Measurements from ENCODE around the gene STAT4.
A peak's percentile ranks its signal among the peaks of the same experiment; 100 is the strongest.

Gene STAT4

DNA sequence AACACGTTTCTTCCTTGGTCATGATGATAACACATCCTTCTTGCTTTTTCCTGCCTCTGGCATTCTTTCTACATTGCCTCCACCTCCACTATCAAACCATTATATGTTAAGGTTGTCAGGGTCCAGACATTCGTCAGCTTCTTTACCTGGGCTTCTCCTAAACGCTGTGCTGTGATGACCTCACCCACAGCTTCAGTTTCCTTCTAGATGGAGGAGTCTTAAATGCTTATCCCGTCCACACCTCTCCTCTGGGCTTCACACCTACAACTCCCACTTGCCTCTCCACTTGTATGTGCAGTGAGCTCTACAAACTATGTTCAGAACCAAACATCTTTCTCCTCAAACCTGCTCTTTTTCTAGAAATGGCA lies 136.2 kb downstream of the STAT4 start:
- DNase-seq (ENCODE audit: low read depth) = no peak

DNA sequence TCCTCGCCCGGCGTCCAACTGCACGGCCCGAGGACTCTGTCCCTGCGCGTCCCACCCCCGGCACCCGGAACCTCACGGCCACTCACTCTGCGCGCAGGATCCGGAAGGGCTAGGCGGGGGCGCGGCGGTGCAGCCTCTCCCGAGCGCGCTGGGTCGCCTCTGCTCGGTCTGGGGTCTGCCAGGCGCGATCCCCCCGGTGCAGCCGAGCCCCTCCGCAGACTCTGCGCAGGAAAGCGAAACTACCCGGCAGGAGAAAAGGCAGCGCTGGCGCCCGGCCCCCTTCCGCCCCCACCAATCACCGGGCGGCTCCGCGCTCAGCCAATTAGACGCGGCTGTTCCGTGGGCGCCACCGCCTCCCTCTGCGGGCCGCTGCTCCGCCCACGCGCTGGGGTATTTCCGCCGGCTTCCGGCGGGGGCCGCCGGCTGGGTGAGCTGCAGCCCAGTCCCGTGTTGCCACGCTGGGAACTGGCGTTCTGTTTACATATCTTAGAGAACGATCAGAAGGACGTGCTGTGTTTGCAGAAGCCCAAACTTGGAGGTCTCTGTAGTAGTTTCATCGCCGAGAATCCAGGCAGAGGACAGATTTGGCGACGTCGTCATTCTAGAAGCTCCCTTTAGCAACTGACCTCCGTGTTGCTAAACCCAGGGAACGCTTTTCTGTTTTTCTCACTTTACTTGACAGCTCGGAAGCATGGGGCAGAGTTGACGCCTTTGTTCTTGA lies 136.7 kb downstream of the STAT4 start, which contains the start of gene STAT1:
TSS of gene STAT1 (minus strand) at position 240 of the 721 bp plus-strand sequence. CDS start 4,168 bp downstream, outside the sequence.
- peak; percentile 93 for DNase-seq (ENCODE audit: low read depth)

DNA sequence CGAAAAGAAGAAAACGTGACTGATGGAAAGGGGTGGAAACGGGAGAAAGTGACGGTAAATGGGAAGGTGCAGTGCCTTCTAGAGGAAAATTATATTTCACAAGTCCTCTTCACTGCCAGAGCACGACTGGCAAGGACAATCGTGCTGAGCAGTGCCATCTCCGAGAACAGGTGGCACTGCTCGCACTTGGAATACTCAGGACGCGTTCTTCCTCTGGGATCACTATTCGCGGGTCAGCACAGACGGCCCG lies 137.2 kb downstream of the STAT4 start:
- no peak for DNase-seq (ENCODE audit: low read depth)

DNA sequence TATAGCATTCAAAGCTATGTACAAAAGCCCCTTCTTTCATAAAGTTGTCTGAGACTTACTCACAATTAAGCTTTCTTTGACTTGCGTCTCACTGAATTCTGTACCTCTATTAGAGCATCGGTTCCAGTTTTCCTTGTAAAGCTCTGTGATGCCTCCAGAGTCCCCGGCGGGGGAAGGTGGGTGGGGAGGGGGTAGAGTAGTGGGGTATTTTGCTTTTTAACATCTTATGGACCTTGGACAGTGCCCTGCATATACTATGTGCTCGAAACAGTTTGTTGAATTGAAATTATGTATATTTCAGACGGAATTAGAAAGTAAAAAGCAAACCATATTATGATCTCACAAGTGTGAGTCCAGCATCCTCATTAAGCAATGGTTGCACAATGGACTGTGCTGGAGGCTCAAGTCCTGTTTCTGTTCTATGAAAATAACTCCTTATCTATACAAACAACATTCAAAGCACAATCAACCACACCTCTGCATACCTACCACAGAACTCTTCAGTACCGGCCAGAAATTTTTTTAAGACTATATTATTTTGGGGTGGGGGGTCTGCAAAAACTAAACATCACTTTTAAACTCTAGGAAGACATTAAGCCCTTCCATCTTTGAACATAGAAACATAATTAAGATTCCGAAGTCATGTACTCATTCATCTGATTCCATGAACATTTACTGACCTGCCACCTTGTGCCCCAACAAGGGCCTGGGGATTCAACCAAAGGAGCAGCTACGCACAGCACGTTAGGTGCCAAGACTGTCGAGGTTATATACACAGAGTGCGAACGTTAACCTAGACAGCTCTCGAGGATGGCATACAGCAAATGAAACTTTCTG lies 137.7 kb downstream of the STAT4 start:
- DNase-seq (ENCODE audit: low read depth) = peak; percentile 72

DNA sequence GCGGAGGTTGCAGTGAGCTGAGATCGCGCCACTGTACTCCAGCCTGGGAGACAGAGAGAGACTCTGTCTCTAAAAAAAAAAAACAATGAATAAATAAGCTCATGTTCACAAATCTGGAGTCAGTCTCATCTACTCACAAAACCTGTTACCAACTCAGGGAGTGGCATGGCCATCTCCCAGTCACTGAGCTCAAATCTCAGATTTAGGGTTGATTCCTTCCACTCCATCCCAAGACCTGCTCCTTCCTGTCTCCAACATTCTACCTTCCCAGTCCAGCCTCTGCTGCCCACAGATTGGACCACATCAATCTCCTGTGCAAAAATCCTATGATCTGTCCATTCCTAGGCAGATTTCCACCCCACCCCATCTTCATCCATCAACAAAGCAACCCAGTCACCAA lies 138.4 kb downstream of the STAT4 start:
- no peak for DNase-seq (ENCODE audit: low read depth)

DNA sequence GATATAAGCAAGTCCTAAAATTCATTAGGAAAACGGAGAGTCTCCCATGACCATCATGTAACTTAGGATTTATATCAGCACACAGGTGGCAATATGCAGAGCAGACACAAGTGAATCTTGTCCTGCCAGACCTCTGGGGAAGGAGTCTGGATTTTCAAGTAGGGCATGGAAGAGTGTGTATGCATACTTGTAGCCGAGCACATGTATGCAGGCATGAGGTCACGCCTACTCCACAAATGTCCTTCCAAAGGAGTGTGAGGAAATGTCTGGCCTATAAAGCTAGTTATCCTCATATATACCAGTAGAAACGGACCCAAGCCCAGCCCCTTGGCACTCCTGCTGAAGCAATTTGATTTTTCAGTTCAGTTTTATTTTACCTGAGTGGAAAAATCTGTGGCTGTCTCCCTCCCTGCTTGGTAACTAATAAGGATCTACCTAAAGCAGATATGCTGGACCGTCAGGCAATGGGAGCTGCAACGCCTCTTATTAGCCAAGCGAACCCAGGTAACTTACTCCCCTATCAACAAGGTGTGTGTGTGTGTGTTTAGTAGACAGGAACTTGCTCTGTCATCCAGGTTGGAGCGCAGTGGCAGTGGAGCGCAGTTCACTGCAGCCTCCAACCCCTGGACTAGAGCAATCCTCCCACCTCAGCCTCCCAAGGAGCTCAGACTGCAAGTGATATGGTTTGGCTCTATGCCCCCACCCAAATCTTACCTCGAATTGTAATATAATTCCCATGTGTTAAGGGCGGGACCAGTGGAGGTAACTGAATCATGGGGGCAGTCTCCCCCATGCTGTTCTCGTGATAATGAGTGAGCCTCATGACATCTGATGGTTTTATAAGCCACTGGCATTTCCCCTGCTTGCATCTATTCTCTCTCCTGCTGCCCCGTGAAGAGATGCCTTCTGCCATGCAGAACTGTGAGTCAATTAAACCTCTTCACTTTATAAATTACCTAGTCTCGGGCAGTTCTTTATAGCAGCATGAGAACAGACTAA lies 139.6 kb downstream of the STAT4 start:
- DNase-seq (ENCODE audit: low read depth) = no peak

DNA sequence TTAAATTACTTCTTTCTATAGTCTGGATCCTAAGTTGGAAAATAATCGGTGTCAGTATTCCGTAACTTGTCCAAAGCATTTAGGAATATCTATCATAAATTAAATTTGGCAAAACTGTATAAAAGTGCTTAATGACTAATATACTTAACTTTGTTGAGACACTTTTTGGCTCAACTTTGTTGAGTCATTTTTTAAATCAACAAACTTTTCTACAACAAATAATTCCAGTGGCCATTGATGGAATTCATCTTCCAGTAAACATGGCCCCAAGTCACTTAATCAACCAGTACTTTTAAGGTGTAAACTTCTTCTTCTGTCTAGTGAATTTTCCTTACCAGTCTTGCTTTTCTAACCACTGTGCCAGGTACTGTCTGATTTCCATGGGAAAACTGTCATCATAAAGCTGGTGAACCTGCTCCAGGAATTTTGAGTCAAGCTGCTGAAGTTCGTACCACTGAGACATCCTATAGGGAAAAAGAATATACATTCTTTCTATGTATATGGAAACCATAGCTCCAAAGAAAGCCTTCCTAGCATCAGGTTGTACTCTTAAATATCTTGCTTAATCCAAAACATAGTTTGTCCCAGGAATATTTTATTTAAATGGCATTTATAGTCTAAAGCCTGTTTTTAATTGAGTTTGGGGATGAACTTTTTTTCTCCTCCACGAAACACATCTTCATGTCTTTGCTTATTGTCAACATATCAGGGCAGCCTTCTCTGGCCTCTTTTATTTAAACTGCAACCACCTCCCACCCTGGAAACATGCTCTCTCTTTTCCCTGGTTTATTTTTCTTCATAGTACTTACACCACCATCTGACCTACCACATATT lies 141.0 kb downstream of the STAT4 start:
- peak; percentile 53 for DNase-seq (ENCODE audit: low read depth)

DNA sequence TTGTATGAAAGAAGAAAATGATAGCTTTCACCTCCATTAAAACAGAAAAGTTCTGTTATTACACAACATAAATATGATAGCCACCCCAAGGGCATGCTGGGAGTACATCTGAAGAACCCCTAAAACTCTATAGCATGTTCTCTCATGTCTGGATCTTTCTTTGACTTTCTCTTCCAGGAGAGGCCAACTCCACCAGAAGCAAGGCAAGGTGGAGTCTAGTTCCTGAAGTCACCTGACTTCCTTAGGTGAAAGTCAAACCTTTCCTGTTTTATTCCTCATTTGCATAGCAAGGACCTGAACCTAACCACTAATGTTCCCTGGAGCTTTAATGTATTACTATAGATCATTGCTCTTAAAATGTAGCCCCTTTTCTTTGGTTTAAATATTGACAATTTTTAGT lies 142.5 kb downstream of the STAT4 start:
- no peak for DNase-seq (ENCODE audit: low read depth)

DNA sequence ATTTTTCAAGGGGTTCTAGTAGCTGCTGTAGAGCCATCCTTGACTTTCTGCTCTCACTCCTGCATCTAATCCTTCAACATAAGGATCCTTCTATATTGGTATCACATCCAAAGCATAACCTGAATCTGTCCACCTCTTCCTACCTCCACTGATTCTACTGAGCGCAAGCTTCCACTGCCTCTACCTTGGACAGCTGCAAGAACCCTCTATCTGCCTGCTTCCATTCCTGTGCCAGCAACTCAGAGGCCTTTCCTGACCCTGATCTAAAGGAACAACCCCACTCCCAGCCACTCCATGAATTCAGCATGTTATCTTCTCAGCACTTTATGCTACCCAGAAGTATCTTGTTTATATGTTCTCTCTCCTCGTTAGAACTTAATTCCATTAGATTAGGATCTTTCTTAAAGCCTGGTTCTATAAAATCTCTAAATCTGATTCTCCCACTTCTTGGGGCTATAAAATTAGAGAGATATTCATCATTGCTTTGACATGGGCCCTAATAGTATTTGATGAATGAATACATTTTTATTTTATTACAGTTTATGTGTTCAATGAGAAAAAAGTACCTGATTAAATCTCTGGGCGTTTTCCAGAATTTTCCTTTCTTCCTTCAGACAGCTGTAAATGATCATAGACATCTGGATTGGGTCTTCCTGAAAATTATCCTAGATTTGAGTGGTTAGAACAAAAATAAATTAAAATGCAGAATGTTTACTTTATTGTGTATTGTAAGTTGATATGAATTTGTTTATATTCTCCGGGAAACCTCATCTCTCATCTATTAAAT lies 143.6 kb downstream of the STAT4 start:
- no peak for DNase-seq (ENCODE audit: low read depth)

DNA sequence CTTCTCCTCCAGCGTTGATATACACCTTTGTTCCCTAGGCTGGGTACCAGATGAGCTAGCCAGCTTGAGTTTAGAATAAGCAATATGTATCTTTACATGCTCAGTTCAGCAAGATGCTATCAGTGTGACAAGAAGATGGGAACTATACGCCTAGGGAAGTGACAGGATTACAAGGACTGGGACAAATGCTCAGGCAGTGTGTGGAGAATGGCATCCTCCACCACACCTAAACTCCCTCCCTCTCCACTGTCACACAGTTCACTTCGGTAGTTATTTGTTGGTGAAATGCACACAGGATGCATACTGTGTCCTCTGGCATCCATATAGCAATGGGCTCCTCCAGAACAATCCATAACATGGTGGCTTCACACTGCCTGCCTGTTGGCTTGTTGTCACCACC lies 144.5 kb downstream of the STAT4 start:
- no peak for DNase-seq (ENCODE audit: low read depth)

DNA sequence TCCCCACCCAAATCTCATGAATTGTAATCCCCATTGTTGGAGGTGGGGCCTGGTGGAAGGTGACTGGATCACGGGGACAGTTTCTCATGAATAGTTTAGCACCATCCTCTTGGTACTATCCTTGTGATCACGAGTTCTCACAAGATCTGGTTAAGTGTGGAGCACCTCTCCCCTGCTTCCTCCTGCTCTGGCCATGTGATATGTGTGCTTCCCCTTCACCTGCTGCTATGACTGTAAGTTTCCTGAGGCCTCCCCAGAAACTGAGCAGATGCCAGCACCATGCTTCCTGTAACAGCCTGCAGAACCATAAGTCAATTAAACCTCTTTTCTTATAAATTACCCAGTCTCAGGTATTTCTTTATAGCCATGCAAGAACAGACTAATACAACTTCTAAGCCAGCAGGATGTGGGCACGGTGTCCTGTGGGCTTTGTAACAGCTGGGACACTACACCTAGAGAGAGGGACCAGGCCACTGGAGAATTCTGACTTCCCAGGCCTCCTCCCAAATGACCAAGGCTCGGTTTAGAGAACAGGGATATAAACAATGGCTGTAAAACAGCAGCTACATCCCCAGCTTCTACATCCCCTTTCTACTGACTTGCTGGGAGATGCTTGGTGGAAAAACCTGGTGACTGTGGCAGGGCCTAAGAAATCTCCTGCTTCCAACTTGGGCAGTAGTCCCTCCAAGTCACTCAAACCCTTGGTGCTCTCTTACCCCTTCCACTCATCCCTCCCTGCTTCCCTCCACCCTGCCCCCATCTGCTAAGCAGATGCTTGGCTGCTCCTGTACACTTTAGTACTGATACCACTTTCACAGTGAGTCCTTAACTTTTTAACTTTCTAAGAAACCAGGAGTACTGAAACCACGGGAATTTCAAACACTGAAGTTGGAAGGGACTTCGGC lies 147.1 kb downstream of the STAT4 start:
- DNase-seq (ENCODE audit: low read depth) = no peak

DNA sequence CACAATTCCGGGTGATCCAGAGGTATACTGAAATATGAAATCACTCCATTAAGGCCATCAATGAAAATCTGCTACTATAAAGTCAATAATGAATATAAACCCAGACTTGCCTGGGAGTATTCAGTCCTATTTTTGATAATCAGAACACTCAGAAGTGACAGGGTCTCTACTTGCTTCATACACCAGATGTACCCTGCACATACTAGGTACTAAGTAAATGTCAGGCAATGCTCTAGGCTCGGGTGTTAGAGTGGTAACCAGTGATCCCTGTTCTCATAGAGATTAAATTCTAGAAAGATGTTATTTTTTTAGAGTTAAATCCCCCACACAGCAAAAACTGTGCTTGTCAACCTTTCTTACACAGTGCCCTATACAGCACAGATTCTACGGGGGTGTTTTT lies 149.2 kb downstream of the STAT4 start:
- no peak for DNase-seq (ENCODE audit: low read depth)

DNA sequence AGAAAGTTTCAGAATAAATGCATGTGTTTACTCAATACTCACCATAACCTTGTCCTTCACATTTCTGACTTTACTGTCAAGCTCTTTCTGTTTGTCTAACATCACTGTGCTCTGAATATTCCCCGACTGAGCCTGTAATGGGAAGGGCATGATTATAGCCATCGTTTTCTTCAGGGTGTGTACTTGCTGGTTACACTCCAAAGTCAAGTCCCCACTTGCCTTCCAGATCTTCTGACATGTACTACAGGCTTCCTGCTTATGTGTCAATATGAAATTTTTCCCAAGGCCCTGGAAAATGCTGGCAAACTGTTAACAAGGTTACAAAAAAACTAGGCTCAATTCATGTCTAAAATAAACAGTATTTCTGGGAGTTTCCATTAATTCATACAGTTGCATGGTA lies 149.8 kb downstream of the STAT4 start:
- no peak for DNase-seq (ENCODE audit: low read depth)

DNA sequence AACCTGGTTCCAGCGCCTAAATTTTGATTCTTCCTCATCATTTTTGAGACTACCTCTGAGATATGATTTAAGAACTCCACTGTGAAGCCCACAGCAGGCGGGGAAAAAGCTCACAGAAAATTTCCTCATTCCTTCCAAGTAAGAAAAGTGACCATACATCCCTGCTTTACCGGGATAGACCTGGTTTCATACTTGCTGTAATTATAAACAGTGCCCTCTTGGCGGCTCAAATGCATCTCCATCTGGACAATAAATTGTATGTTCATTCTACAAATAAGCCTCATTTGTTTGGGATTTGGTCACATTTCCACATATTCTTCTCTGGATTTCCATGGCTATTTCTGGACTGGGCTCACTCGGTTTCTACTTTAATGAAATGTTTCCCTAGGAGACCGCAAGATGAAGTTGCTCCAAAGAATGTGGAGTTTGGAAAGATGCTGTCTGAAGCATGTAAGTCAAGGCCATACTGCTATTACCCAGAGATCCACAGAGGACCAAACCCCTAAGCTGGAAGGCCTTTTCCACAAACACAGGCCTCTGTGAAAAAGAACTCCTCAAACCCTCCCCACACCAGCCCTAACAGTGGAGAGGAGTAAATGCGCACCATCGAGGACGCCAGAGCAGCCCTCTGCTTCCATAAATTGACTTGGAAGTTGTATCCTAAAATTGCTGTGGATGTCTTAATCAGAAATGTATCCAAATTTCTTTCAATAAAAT lies 150.7 kb downstream of the STAT4 start:
- DNase-seq (ENCODE audit: low read depth) = no peak

DNA sequence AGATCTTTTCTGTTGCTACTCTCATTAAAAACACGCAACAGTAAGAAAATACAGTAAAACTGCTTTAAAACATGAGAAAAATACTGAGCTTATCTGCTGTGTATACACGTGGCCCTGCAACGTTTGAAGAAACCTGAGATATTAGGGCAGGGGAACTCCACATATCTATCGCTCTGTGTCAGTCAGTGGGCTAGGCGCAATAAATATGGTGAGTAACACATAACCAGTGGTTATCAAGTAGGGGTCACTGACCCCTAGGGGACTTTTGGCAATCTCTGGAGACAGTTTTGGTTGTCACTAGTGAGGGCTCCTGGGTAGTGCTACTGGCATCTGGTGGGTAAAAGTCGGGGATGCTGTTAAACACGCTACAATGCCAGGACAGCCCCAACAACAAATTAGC lies 151.7 kb downstream of the STAT4 start:
- no peak for DNase-seq (ENCODE audit: low read depth)

DNA sequence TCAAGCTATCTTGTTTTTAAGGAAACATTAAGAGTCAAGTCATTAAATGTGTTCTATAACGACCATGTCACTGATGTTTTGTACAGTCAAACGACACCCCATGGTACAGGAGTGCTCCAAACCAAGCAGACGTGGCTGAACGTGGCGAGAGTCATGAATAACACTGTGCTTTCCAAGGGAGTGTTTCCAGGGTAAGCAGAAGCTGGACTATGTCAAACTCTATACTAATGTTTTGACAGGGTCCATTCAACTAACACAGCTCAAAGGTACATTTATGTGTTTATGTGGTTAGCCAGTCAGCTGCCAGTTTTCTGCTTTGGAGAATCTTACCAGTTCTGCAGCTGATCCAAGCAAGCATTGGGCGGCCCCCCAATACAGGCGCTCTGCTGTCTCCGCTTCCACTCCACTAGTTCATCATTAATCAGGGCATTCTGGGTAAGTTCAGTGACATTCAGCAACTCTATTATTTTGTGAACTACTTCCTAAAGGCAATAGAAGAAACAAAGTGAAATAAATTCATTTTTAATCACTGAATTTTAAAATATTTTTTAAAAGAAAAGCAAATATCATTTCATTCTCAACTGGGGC lies 153.2 kb downstream of the STAT4 start:
- no peak for DNase-seq (ENCODE audit: low read depth)

DNA sequence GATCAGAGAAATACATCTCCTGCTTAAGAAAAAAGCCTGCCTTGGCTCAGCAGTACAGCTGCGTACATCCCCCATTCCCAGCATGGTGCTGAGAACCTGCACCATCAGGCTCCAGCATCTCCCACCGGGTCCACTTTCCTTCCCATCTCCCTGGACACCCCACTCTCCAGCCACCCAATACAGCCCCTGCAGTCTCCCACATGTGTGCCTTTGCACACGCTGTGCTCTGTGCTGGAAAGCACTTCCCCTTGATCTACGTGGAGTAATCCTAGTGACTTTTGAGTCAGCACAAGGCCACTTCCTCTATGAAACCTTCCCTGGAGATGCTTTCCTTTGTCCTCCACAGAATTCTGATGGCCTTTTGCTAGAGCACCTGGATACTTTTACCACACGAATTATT lies 153.8 kb downstream of the STAT4 start:
- no peak for DNase-seq (ENCODE audit: low read depth)

DNA sequence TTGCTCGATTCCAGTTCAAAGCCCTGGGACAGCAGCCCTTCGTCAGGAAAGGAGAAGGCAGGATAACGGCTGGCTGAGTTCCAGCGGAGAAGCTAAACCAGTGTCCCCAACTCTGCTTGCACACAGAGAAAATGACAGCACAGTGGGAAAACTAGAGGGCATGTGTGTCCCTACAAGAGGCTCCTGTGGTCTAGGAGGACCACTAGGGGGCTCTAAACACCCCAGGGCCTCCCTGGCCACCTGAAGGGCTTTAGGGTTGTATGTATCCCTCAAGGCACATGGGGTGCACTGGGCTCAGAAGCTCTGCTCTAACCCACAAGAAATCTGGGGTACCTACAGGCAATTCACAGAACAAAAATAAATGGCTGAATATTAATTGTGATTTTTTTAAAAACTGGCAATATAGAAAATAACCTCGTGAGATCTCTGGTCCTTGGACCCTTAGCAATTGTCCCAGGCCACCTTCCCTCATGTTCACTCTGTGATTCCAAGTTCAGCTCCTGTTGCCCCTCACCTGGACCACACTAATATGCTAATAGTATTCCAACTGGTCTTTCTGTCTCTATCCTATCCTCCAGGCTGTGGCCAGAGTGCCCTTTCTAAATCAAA lies 154.4 kb downstream of the STAT4 start:
- peak; percentile 37 for DNase-seq (ENCODE audit: low read depth)

All from iris pigment epithelial cell (primary cell).